Measurements from ENCODE around the gene TMEM121B. TPM values are rescaled to one million over a fixed set of nuclear protein-coding genes. Genes with fewer than 3 reads are reported as not detected.

The TMEM121B gene
- total and polyA plus RNA-seq, 2 donors: 0.09 to 0.23 TPM

DNA sequence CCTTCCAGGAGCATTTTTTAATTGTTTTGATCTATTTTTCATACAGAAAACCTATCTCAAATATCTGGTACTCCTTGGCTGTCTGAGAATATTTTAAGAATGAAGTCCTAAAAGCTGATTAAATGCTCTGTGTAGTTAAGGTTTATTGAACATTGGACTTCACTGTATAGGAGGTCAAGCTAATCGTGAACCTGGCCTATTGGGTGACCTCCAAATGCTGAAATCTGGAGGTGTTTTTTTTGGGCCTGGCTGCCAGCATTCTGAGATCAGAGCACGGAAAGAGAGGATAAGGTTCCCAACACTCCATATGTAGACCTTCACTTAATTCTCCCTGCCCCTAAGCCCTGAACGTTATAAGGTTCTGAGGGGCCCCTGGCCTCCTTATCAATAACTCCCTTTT lies 28.1 kb downstream of the TMEM121B start:
- peaks cover 5 to 18% of the 10 kb centered on the region in 2 donors for H3K36me3 ChIP-seq (ENCODE audit: control insufficient read depth in 2 of 2, insufficient read depth in 2 of 2, low read length in 1 of 2)
- H3K27ac ChIP-seq (ENCODE audit: low read depth in 1 of 2, low read length in 1 of 2): no peak overlapping the region
- DNase-seq (ENCODE audit: low read depth in 6 of 9, low spot score in 9 of 9): no peak
- H3K9me3 ChIP-seq (ENCODE audit: control insufficient read depth in 2 of 2, insufficient read depth in 1 of 2, low read length in 1 of 2): no peaks in the 10 kb centered on the region
- WGBS: 95% methylated on average over 3 of the region's 3 CpGs
- H3K4me1 ChIP-seq (ENCODE audit: control insufficient read depth in 2 of 2, insufficient read depth in 2 of 2, low read length in 2 of 2): peaks cover 42 to 49% of the 10 kb centered on the region in 2 donors
- H3K4me3 ChIP-seq (ENCODE audit: low read length in 2 of 2): no peak overlapping the region
- H3K27me3 ChIP-seq (ENCODE audit: control insufficient read depth in 2 of 2, insufficient read depth in 1 of 2, low read length in 1 of 2): no peaks in the 10 kb centered on the region

GRCh38 chr22:17091851-17092250 lies 29.3 kb downstream of the TMEM121B start:
- WGBS: 85% methylated on average over 4 of the region's 4 CpGs
- Histone ChIP-seq H3K4me3 (ENCODE audit: low read length in 2 of 2) (no peak overlapping the region), H3K4me1 (ENCODE audit: control insufficient read depth in 2 of 2, insufficient read depth in 2 of 2, low read length in 2 of 2) (peaks cover 34 to 51% of the 10 kb centered on the region in 2 donors), H3K27me3 (ENCODE audit: control insufficient read depth in 2 of 2, insufficient read depth in 1 of 2, low read length in 1 of 2) (no peaks in the 10 kb centered on the region), H3K27ac (ENCODE audit: low read depth in 1 of 2, low read length in 1 of 2) (no peak overlapping the region), H3K36me3 (ENCODE audit: control insufficient read depth in 2 of 2, insufficient read depth in 2 of 2, low read length in 1 of 2) (peaks cover 0 to 11% of the 10 kb centered on the region in 2 donors), H3K9me3 (ENCODE audit: control insufficient read depth in 2 of 2, insufficient read depth in 1 of 2, low read length in 1 of 2) (no peaks in the 10 kb centered on the region)
- no peak for DNase-seq (ENCODE audit: low read depth in 6 of 9, low spot score in 9 of 9)

DNA sequence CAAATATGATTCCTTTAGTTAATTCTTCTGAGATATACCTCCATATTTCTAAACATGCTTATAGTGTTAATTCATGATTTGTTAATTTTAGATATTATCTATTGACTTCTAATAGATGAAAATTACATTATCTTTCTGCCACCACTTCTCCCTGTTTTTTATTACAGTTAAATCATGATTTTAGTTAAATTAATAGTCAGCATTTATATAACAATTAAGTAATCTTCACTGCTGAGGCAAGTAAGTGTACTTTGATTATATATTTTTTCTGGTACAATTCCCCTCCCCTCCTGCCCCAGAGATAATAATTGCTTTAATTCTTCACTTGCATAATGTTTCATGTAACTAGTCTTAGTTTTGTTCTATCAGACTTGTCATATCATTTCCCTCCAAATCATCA lies 30.6 kb downstream of the TMEM121B start:
- Histone ChIP-seq H3K36me3 (ENCODE audit: control insufficient read depth in 2 of 2, insufficient read depth in 2 of 2, low read length in 1 of 2) (peaks cover 0 to 11% of the 10 kb centered on the region in 2 donors), H3K27me3 (ENCODE audit: control insufficient read depth in 2 of 2, insufficient read depth in 1 of 2, low read length in 1 of 2) (no peaks in the 10 kb centered on the region), H3K4me3 (ENCODE audit: low read length in 2 of 2) (no peak overlapping the region), H3K9me3 (ENCODE audit: control insufficient read depth in 2 of 2, insufficient read depth in 1 of 2, low read length in 1 of 2) (no peaks in the 10 kb centered on the region), H3K4me1 (ENCODE audit: control insufficient read depth in 2 of 2, insufficient read depth in 2 of 2, low read length in 2 of 2) (peaks cover 37 to 53% of the 10 kb centered on the region in 2 donors), H3K27ac (ENCODE audit: low read depth in 1 of 2, low read length in 1 of 2) (no peak overlapping the region)
- DNase-seq (ENCODE audit: low read depth in 6 of 9, low spot score in 9 of 9): no peak

GRCh38 chr22:17087498-17088131 lies 33.5 kb downstream of the TMEM121B start:
- Histone ChIP-seq H3K36me3 (ENCODE audit: control insufficient read depth in 2 of 2, insufficient read depth in 2 of 2, low read length in 1 of 2) (peaks cover 0 to 8% of the 10 kb centered on the region in 2 donors), H3K4me3 (ENCODE audit: low read length in 2 of 2) (peak overlapping the region; percentile 88 to 95), H3K27me3 (ENCODE audit: control insufficient read depth in 2 of 2, insufficient read depth in 1 of 2, low read length in 1 of 2) (no peaks in the 10 kb centered on the region), H3K4me1 (ENCODE audit: control insufficient read depth in 2 of 2, insufficient read depth in 2 of 2, low read length in 2 of 2) (peaks cover 30 to 51% of the 10 kb centered on the region in 2 donors), H3K9me3 (ENCODE audit: control insufficient read depth in 2 of 2, insufficient read depth in 1 of 2, low read length in 1 of 2) (no peaks in the 10 kb centered on the region), H3K27ac (ENCODE audit: low read depth in 1 of 2, low read length in 1 of 2) (peak overlapping the region; percentile 91 to 95)
- WGBS: 7% methylated on average over 12 of the region's 12 CpGs
- DNase-seq (ENCODE audit: low read depth in 6 of 9, low spot score in 9 of 9): peak; percentile 65 to 96 (median 87)

DNA sequence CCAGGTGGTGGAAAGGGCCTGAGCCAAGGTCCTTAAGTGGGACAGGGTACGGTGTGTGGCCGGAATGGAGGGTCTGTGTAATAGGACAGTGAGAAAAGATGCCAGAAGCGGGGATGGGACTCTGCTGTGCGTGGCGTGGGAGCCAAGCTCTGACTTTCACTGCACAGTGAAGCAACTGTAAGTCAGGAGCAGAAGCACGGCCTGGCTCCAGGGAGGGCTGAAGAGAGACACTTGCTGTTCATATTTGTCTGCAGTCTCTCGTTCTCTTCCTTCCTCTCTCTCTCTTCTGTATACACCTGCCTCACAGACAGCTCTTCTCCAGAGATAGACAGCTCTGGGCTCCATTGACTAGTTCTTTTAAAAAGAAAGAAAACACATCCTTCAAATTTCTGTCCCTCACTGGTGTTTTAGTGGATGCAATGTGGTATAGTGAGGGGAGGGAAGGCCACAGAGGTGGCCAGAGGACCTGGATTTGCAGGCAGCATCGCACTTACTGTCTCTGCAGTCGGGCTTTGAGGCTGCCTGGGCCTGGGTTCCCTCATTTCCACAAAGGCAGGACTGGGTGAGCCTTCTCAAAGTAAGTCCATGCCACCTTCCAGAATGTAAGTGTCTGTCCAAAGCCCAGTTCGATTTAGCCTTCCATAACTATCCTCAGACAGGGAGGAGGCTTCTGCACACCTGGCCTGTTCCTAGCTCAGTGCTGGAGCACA lies 34.2 kb downstream of the TMEM121B start:
- WGBS: 56% methylated on average over 10 of the region's 10 CpGs
- peak in 7 of 9 donors; percentile 30 to 79 (median 44) for DNase-seq (ENCODE audit: low read depth in 6 of 9, low spot score in 9 of 9)
- peaks cover 0 to 8% of the 10 kb centered on the region in 2 donors for H3K36me3 ChIP-seq (ENCODE audit: control insufficient read depth in 2 of 2, insufficient read depth in 2 of 2, low read length in 1 of 2)
- peaks cover 24 to 45% of the 10 kb centered on the region in 2 donors for H3K4me1 ChIP-seq (ENCODE audit: control insufficient read depth in 2 of 2, insufficient read depth in 2 of 2, low read length in 2 of 2)
- no peaks in the 10 kb centered on the region for H3K27me3 ChIP-seq (ENCODE audit: control insufficient read depth in 2 of 2, insufficient read depth in 1 of 2, low read length in 1 of 2)
- peak overlapping the region; percentile 91 to 95 for H3K27ac ChIP-seq (ENCODE audit: low read depth in 1 of 2, low read length in 1 of 2)
- H3K9me3 ChIP-seq (ENCODE audit: control insufficient read depth in 2 of 2, insufficient read depth in 1 of 2, low read length in 1 of 2): no peaks in the 10 kb centered on the region
- H3K4me3 ChIP-seq (ENCODE audit: low read length in 2 of 2): peak overlapping the region; percentile 88 to 95

DNA sequence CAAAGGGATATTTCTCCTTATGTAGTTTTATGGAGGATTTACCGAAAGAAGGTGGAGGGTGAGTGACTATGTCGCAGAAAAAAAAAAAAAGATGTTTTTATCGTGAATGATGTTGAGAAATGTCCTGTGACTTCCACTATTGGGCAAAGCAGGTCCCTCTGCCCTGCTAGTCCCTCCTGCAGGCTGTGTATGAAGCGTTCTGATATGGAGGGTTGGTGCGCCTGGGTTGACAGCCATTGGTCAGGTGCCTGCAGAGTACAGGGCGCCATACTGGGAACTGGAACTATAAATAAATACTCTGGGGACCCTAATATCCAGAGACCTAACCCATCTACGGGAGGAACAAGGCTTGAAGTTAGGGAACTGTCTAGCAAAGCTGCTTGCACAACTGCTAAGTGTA lies 34.9 kb downstream of the TMEM121B start:
- Histone ChIP-seq H3K27me3 (ENCODE audit: control insufficient read depth in 2 of 2, insufficient read depth in 1 of 2, low read length in 1 of 2) (no peaks in the 10 kb centered on the region), H3K27ac (ENCODE audit: low read depth in 1 of 2, low read length in 1 of 2) (peak overlapping the region; percentile 91 to 95), H3K4me1 (ENCODE audit: control insufficient read depth in 2 of 2, insufficient read depth in 2 of 2, low read length in 2 of 2) (peaks cover 22 to 43% of the 10 kb centered on the region in 2 donors), H3K4me3 (ENCODE audit: low read length in 2 of 2) (peak overlapping the region; percentile 88 to 95), H3K36me3 (ENCODE audit: control insufficient read depth in 2 of 2, insufficient read depth in 2 of 2, low read length in 1 of 2) (peaks cover 0 to 8% of the 10 kb centered on the region in 2 donors), H3K9me3 (ENCODE audit: control insufficient read depth in 2 of 2, insufficient read depth in 1 of 2, low read length in 1 of 2) (no peaks in the 10 kb centered on the region)
- 86% methylated on average over 7 of the region's 7 CpGs for WGBS
- DNase-seq (ENCODE audit: low read depth in 6 of 9, low spot score in 9 of 9): peak in 2 of 9 donors; percentile 16 to 49

- 3% methylated on average over 92 of the region's 92 CpGs for WGBS
- peak in 4 of 9 donors; percentile 26 to 52 (median 38) for DNase-seq (ENCODE audit: low read depth in 6 of 9, low spot score in 9 of 9)
Observed at GRCh38 chr22:17085277-17086181, 35.6 kb downstream of the TMEM121B start.

GRCh38 chr22:17084554-17085276 lies 36.4 kb downstream of the TMEM121B start, which contains the start of gene IL17RA:
IL17RA (plus strand) TSS chr22:17085000; CDS start chr22:17085092, 92 bp downstream.
- H3K9me3 ChIP-seq (ENCODE audit: control insufficient read depth in 2 of 2, insufficient read depth in 1 of 2, low read length in 1 of 2): no peaks in the 10 kb centered on the region

More at GRCh38 chr22:17085277-17086181, 35.6 kb downstream of the TMEM121B start:
- peak overlapping the region; percentile 95 to 98 for H3K27ac ChIP-seq (ENCODE audit: low read depth in 1 of 2, low read length in 1 of 2)
- H3K27me3 ChIP-seq (ENCODE audit: control insufficient read depth in 2 of 2, insufficient read depth in 1 of 2, low read length in 1 of 2): no peaks in the 10 kb centered on the region
- H3K9me3 ChIP-seq (ENCODE audit: control insufficient read depth in 2 of 2, insufficient read depth in 1 of 2, low read length in 1 of 2): no peaks in the 10 kb centered on the region
- peaks cover 19 to 43% of the 10 kb centered on the region in 2 donors for H3K4me1 ChIP-seq (ENCODE audit: control insufficient read depth in 2 of 2, insufficient read depth in 2 of 2, low read length in 2 of 2)
- H3K4me3 ChIP-seq (ENCODE audit: low read length in 2 of 2): peak overlapping the region; percentile 88 to 95
- H3K36me3 ChIP-seq (ENCODE audit: control insufficient read depth in 2 of 2, insufficient read depth in 2 of 2, low read length in 1 of 2): peaks cover 0 to 5% of the 10 kb centered on the region in 2 donors

More at GRCh38 chr22:17084554-17085276, 36.4 kb downstream of the TMEM121B start, which contains the start of gene IL17RA:
- Histone ChIP-seq H3K4me3 (ENCODE audit: low read length in 2 of 2) (peak within 1 kb of the TSS; percentile 88 to 95), H3K27ac (ENCODE audit: low read depth in 1 of 2, low read length in 1 of 2) (peak within 1 kb of the TSS; percentile 94 to 98), H3K27me3 (ENCODE audit: control insufficient read depth in 2 of 2, insufficient read depth in 1 of 2, low read length in 1 of 2) (no peaks in the 10 kb centered on the region), H3K36me3 (ENCODE audit: control insufficient read depth in 2 of 2, insufficient read depth in 2 of 2, low read length in 1 of 2) (peaks cover 0 to 5% of the 10 kb centered on the region in 2 donors), H3K4me1 (ENCODE audit: control insufficient read depth in 2 of 2, insufficient read depth in 2 of 2, low read length in 2 of 2) (peaks cover 19 to 43% of the 10 kb centered on the region in 2 donors)
- WGBS: under 1% methylated on average over 68 of the region's 68 CpGs
- DNase-seq (ENCODE audit: low read depth in 6 of 9, low spot score in 9 of 9): peak; percentile 71 to 97 (median 92)

Data from thymus (tissue), 11 donors.